ENCODE measurements around the gene UST. TPM values are rescaled to one million over a fixed set of nuclear protein-coding genes. Genes with fewer than 3 reads are reported as not detected.

UST gene
- total RNA-seq, 2 experiments from 2014 or later = 1.9 to 3.7 TPM

DNA sequence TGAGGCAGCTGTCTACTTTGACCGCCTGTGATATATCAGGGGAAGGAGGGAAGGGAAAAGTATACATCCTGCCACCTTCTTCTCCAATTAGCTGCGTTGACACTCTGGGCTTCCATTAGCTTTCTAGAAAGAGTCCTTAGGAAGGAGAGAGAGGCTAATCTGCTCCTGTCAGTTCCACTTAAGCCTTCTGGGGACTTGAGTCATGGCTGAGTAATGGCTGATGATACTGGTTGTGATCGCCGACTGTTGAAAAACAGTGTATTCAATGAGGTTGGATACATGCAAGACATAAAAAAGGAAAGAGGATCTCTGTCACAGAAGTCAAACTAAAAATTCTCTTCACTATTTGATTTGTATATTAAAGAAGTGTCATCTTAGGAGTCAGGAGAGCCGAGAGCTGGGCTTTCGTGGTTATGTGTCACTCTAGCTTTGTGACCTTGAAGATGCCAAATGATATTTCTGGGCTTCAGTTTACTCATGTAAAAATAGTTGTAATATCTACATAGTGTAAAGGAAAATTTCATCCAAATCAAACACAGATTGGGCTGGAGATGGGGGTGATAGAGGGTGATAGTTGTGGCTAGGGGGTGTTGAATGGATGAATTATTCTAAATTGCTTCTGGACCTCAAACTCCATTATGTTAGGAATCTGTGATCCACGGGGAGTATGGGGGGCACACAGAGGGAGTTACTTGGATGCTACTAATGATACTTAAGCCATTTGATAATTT, 189.0 kb downstream of the UST start:
- H3K4me1 Mint-ChIP-seq (ENCODE audit: low read depth) = no peaks in the 10 kb centered on the region
- ATAC-seq (ENCODE audit: poor library complexity) = no peak
- no peak overlapping the region for H3K27ac ChIP-seq (ENCODE audit: low read depth in 1 of 2, low read length in 2 of 2)
- no peaks in the 10 kb centered on the region for H3K36me3 Mint-ChIP-seq (ENCODE audit: low read depth)
- intact Hi-C loops (cut with DNase I, micrococcal nuclease) = no loop called here
- no peaks in the 10 kb centered on the region for H3K27me3 ChIP-seq (ENCODE audit: control insufficient read depth in 1 of 2, insufficient read depth in 2 of 2, low read length in 2 of 2)
- TF ChIP-seq, protein P1, sequence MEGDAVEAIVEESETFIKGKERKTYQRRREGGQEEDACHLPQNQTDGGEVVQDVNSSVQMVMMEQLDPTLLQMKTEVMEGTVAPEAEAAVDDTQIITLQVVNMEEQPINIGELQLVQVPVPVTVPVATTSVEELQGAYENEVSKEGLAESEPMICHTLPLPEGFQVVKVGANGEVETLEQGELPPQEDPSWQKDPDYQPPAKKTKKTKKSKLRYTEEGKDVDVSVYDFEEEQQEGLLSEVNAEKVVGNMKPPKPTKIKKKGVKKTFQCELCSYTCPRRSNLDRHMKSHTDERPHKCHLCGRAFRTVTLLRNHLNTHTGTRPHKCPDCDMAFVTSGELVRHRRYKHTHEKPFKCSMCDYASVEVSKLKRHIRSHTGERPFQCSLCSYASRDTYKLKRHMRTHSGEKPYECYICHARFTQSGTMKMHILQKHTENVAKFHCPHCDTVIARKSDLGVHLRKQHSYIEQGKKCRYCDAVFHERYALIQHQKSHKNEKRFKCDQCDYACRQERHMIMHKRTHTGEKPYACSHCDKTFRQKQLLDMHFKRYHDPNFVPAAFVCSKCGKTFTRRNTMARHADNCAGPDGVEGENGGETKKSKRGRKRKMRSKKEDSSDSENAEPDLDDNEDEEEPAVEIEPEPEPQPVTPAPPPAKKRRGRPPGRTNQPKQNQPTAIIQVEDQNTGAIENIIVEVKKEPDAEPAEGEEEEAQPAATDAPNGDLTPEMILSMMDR (IDR thresholded peaks at IDR 0.05) = no peak
- POLR2A ChIA-PET = no interaction called here
- no peak overlapping the region for H3K4me3 Mint-ChIP-seq
- H3K4me1 ChIP-seq (ENCODE audit: insufficient read depth, low read length) = no peaks in the 10 kb centered on the region
- DNase-seq = no peak
- no peaks in the 10 kb centered on the region for H3K9me3 ChIP-seq (ENCODE audit: control insufficient read depth in 1 of 2, insufficient read depth in 1 of 2, low read length in 2 of 2)
- CTCF ChIA-PET = no interaction called here
- no peaks in the 10 kb centered on the region for H3K27me3 Mint-ChIP-seq
- H3K9me3 Mint-ChIP-seq = no peaks in the 10 kb centered on the region
- no peak overlapping the region for H3K4me3 ChIP-seq (ENCODE audit: low read length)
- no peak overlapping the region for H3K27ac Mint-ChIP-seq
- H3K36me3 ChIP-seq (ENCODE audit: insufficient read depth, low read length) = no peaks in the 10 kb centered on the region

DNA sequence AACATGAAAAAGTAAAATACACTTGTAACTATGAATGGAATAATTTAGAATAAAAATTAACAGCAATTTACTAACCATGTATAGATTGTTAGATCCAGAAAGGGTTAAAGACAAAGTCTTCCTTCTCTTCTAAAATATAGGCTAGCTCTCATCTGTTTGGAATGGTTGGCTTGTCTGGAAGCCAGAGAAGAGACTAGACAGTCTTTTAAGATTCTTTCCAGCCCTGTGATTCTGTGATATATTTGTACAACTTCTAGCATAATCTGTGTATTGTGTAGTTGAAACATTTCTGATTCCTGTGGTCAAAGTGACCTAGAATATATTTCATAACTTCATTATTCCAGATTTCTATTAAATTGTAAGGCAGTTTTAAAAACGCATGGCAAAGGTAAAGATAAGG, 196.6 kb downstream of the UST start:
- Mint-ChIP-seq H3K27ac (no peak overlapping the region), H3K4me3 (no peak overlapping the region), H3K4me1 (ENCODE audit: low read depth) (no peaks in the 10 kb centered on the region), H3K9me3 (no peaks in the 10 kb centered on the region), H3K36me3 (ENCODE audit: low read depth) (no peaks in the 10 kb centered on the region), H3K27me3 (peaks cover 4% of the 10 kb centered on the region)
- no peak overlapping the region for H3K27ac ChIP-seq (ENCODE audit: low read depth in 1 of 2, low read length in 2 of 2)
- no peak overlapping the region for H3K4me3 ChIP-seq (ENCODE audit: low read length)
- TF ChIP-seq, protein P1 (IDR thresholded peaks at IDR 0.05) = no peak
- ATAC-seq (ENCODE audit: poor library complexity) = no peak
- no peaks in the 10 kb centered on the region for H3K36me3 ChIP-seq (ENCODE audit: insufficient read depth, low read length)
- peaks cover 2% of the 10 kb centered on the region for H3K4me1 ChIP-seq (ENCODE audit: insufficient read depth, low read length)
- no peaks in the 10 kb centered on the region for H3K9me3 ChIP-seq (ENCODE audit: control insufficient read depth in 1 of 2, insufficient read depth in 1 of 2, low read length in 2 of 2)
- ChIA-PET POLR2A (no interaction called here), CTCF (no interaction called here)
- no peaks in the 10 kb centered on the region for H3K27me3 ChIP-seq (ENCODE audit: control insufficient read depth in 1 of 2, insufficient read depth in 2 of 2, low read length in 2 of 2)
- intact Hi-C loops (cut with DNase I, micrococcal nuclease) = no loop called here
- DNase-seq = no peak

DNA sequence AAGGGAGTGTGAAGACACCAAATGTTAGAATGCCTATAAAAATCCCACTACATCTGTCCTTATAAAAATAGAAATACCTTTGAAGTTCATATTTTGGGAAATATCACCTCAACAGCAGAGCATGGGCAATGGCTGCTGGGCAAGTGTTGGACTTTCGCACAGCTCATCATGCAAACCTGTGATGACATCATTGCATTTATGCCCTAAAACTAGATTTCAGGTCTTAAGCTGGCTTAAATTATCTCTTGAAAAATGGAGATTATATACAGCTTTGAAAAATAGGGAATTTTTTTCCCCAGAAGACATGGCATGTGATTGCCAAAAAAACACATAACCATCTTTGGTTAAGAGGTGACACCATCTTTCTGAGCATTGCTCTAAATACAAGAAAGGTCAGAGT, 197.8 kb downstream of the UST start:
- no peaks in the 10 kb centered on the region for H3K36me3 Mint-ChIP-seq (ENCODE audit: low read depth)
- ChIA-PET CTCF (no interaction called here), POLR2A (no interaction called here)
- no peak overlapping the region for H3K4me3 Mint-ChIP-seq
- H3K27me3 ChIP-seq (ENCODE audit: control insufficient read depth in 1 of 2, insufficient read depth in 2 of 2, low read length in 2 of 2) = no peaks in the 10 kb centered on the region
- H3K9me3 ChIP-seq (ENCODE audit: control insufficient read depth in 1 of 2, insufficient read depth in 1 of 2, low read length in 2 of 2) = no peaks in the 10 kb centered on the region
- no peak for ATAC-seq (ENCODE audit: poor library complexity)
- H3K27ac ChIP-seq (ENCODE audit: low read depth in 1 of 2, low read length in 2 of 2) = no peak overlapping the region
- TF ChIP-seq, protein P1 (IDR thresholded peaks at IDR 0.05) = no peak
- no peak overlapping the region for H3K4me3 ChIP-seq (ENCODE audit: low read length)
- intact Hi-C loops (cut with DNase I, micrococcal nuclease) = loop anchor here (5.0 kb wide), 2 partner anchors 367 to 382 kb away; no protein-coding TSS in a partner anchor
- no peaks in the 10 kb centered on the region for H3K9me3 Mint-ChIP-seq
- H3K4me1 ChIP-seq (ENCODE audit: insufficient read depth, low read length) = peaks cover 2% of the 10 kb centered on the region
- H3K4me1 Mint-ChIP-seq (ENCODE audit: low read depth) = no peaks in the 10 kb centered on the region
- no peaks in the 10 kb centered on the region for H3K36me3 ChIP-seq (ENCODE audit: insufficient read depth, low read length)
- no peak for DNase-seq
- H3K27me3 Mint-ChIP-seq = peaks cover 4% of the 10 kb centered on the region
- H3K27ac Mint-ChIP-seq = no peak overlapping the region

Measured in CD4-positive, alpha-beta T cell (primary cell).